Putamen (tissue), 1 donor: ENCODE measurements around the gene CDT1.
A peak's percentile ranks its signal among the peaks of the same experiment; 100 is the strongest.

Experiments used
- DNase-seq: peaks from one replicate; pipeline ENCODE4 v3.0.0-alpha.2; 2016; ENCODE audit warnings: low spot score

The CDT1 gene

GRCh38 chr16:88856828-88857727 is 53.5 kb downstream of the CDT1 start, which contains the start of the genes GALNS and TRAPPC2L:
Gene GALNS (minus strand): TSS chr16:88856947. CDS start chr16:88856877, 70 bp downstream.
Gene TRAPPC2L (plus strand): TSS chr16:88857127. CDS start chr16:88857151, 24 bp downstream.
- peak; percentile 97 for DNase-seq

- DNase-seq: peak; percentile 76
Measured at GRCh38 chr16:88857728-88858339, 54.2 kb downstream of the CDT1 start.
